SH-SY5Y (cell line): ENCODE data around the gene ITFG1.

ENCODE experiments used
- GATA2 ChIP-seq: IDR thresholded peaks from 2 replicates; pipeline ENCODE4 v1.6.1; 2011; ENCODE audit warnings: mild to moderate bottlenecking, low read depth, low read length
- GATA3 ChIP-seq: IDR thresholded peaks from 2 replicates; pipeline ENCODE4 v1.6.1; 2011; ENCODE audit warnings: low read depth, mild to moderate bottlenecking, low read length, moderate library complexity

Gene ITFG1

DNA sequence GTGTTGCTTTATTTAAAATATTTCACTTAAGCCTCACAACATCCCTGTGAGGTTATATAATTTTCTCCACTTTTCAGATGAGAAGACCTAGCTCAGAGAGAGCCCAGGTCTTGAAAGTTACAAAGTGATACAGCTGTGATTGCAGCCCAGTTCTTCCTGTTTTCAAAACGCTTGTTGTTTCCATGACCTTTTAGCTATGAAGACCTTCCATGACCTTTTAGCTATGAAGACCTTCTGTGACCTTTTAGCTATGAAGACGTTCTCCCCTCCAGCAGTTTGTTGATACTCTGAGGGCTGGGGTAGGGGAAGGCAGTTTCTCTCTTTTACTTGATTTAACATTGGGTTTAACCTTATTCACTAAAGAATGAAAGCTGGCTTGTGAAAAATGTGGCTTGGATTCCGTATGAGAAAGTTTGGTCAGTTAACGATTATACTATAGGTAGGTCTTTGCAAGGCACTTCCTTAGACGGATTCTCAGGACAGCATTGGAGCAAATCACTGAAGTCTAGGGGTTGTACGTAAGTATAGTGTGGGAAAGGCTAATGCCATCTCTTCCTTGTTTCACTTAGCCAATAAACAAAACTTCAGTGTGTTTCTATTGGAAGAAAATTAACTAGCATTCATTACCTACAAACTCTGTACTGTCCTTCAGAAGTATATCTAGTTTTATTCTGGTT is 21.0 kb upstream of the ITFG1 start:
- TF ChIP-seq GATA2 (no peak), GATA3 (no peak)

DNA sequence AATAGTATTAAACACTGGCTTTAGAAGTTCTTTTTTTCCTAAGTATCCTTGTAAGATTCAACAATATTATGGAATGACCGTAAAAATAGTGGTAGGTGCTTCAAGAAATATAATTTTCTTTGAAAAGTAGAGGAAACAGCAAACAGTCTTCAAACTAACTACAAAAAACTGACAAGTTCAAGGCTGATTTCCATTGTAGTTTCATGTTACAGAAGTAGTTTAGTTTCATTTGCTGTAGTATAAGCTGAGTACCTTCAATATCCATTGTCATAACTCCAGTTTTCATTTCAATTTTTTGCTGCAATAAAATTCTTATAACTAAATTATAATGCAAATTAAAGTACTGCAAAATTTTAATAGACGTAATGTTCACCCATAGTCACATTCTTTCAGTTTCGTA is 19.5 kb upstream of the ITFG1 start:
- TF ChIP-seq GATA2 = no peak
- TF ChIP-seq GATA3 = no peak

DNA sequence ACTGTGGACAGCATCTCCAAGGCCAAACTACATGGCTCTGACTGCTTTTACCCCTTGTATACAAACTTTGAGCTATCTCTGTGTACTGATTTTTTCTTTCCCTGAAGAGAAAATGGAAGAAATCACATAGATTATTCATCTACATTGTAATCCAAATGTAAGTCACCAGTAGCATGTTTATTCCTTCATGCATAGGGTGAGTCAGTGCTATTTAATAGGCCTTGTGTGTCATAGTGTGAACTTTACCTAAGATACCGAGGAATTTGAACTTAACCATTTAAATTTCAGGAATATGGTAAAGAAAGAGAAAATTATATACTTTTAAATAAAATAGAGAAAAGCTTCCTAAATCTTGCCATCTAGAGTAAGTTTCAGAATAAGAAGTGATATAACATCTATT is 16.8 kb upstream of the ITFG1 start:
- no peak for TF ChIP-seq GATA2
- TF ChIP-seq GATA3 = no peak

DNA sequence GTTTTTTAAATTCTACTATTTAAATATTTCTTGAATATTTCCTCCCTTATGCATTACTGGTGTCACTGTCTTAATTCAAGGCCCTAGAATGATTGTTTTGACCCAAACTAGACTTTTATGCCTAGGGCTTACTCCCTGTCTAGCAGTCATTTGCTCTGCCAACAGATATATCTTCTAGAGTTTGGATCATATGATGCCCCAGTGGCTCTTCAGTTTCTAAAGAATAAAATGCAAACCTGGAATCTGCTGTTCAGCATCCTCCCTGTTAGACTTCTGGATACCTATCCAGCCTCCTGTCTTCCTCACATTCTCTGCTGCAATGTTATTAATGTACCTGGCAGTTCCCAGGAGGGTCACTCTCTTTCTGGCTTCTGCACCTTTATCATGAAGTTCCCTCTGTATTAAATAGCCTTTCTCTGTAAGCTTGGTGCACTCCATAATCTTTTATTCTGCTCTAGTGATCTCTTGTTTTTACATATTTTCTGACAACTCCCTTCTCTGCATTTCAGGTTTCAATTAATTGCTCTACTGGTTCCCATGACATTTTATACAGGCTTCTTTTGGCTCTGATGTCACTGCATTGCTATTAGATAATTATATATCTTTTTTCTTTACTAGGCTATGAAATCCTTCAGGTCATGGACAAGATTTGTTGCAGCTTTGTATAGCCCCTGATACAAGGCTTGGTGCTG is 15.9 kb upstream of the ITFG1 start:
- TF ChIP-seq GATA3 (no peak), GATA2 (no peak)

DNA sequence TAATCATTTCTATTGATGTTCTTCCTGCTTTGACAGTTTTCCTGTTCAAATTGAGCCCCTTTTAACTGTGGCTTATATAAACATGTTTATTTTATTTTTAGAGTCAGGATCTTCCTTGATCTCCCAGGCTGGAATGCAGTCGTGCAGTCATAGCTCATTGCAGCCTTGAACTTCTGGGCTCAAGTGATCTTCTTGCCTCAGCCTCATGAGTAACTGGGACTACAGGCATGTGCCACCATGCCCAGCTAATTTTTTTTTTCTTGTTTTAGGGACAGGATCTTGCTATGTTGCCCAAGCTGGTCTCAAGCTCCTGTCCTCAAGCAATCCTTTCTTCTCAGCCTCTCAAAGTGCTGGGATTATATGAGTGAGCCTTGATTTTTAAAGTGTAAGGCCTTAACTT is 14.9 kb upstream of the ITFG1 start:
- TF ChIP-seq GATA2 (no peak), GATA3 (no peak)

DNA sequence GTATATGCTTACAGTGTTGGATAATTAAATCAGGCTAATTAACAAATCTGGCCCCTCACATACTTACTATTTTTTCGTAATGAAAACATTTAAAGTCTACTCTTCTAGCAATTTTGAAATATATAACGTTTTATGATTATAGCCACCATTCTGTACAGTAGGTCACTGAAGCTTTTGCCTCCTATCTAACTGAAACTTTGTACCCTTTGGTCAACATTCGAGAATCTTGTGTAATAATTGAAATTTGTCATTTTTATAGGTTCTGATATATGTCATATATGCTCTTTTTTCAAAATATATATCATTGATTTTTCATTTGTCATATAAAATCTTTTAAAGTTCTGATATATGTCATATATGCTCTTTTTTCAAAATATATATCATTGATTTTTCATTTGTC is 12.9 kb upstream of the ITFG1 start:
- TF ChIP-seq GATA2 (no peak), GATA3 (no peak)

DNA sequence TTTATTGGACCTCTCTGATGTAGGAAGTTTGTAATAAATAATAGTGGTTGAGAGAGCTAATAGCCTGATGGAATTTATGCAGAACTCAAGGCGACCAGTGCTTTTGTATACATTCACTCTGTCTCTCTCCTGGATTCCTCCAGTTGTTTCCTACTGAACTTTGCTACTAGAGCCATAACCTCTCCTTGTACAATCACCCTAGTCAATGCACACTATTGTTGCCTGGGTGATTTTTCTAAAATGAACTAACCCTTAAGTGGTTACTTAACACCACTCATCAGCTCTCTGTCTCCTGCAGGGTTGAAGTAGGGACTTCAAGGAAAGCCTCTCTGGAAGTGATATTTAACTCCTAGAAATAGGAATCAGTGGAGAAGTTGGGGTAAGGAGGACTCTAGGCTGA is 9.9 kb upstream of the ITFG1 start:
- TF ChIP-seq GATA3 (no peak), GATA2 (no peak)

DNA sequence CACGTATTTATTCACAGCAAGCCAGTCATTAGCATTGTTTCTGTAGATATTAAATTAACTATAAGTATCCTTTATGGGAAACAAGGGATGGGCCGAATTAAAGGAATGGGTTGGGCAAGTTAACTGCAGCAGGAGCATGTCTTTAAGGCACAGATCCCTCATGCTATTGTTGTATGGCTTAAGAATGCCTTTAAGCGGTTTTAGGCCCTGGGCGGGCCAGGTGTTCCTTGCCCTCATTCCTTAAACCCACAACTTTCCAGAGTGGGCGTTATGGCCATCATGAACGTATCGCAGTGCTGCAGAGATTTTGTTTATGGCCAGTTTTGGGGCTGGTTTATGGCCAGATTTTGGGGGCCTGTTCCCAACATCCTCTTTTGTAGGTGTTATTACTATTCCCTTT is 9.3 kb upstream of the ITFG1 start:
- TF ChIP-seq GATA2 (no peak), GATA3 (no peak)

DNA sequence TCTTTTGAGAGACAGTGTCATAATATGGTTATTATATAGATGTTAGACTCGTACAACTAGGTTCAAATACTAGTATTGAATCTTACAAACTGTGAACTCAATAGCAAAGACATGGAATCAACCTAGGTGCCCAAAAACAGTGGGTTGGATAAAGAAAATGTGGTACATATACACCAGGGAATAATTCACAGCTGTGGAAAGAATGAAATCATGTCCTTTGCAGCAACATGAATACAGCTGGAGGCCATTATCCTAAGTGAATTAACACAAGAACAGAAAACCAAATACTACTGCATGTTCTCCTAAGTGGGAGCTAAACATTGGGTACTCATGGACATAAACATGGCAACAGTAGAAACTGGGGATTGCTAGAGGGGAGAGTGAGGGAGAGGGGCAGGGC is 8.4 kb upstream of the ITFG1 start:
- TF ChIP-seq GATA2 = no peak
- TF ChIP-seq GATA3 = no peak

DNA sequence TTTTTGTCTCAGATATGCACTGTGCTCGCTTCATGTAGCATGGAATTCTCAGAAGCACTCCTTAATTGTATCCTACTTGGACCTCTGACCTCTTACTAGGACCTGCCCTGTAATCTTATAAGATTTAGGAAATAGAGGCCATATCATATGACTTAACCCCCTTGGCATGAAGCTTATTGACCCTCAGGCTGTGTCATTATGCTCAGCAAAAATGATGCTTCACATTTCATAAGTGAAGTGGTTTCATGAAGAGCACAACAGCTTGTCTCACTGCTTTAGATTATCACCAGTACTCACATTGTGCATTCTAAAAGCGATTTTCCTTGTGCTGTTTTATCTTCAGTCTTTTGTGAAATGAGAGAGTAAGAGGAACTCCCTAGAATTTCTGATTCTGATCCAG is 6.6 kb upstream of the ITFG1 start:
- TF ChIP-seq GATA2 = no peak
- TF ChIP-seq GATA3 = no peak

DNA sequence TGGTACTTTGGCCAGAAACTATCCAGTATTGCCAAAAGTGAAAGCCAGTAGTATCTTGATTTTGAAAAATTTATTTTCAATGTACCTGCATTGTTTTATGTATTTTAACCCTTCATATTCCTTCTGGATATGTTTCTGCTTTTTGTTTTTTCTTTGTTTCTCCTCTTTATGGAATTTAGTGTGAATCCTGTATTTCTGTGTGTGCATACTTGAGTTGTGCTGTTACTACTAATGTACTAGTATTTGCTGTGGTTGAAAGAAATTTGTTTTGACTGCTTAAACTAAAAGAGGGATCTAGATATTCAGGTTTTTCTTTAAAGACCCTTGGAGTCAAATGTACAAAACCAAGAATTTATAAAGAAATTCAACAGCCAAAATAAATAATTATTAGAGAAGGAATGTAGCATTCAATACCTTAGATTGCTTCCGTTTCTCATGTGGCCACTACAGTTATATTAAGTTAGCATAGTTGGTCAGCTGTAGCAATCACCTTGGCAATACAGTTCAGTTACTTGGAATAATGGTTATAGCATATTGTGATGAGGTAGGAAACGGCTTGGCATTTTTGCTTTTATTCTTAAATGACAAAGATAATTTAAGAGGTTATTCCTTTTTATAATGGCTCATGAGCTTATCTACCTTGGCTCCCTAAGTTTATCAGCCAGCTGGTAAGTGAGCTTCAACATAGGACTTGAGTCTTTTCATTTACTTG is 5.2 kb upstream of the ITFG1 start:
- no peak for TF ChIP-seq GATA3
- TF ChIP-seq GATA2 = no peak

DNA sequence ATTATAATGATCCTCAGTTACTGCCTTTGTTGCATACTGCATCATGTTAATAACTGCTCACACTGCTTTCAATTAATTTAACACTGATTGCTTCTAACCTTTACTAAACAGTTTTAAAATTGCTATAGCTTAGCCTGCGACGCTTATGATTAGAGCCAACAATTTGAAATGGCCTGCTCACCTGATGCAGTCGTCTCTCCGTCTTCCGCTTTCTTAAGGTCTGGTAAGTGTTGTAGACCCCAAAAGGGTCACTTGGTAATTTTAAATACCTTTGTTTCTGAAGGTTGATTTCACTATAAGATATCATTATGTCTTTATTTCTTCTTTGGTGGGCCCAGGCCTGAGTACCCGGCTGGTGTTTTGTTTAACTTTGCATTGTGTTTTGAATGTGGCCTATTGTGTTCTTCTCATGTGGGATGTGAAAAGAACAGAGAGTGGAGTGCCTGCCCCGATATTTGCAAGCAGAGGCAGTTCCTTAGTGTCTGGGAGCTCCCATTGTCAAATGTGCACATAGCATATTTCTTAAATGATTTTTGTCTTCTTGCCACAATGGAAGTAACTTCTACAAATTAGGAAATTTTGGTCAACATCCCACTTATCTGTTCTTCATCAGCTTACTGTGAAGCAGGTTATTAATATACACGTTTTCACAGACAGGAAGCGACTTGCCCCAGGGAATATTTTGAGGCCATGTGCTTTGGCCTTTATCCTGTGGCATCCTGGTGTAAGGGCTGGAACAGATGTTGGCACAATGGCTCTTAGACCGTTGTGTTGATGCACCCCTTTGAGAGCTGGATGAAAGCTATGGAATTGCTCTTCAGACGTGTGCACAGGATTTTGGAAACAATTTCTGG is 3.1 kb upstream of the ITFG1 start:
- TF ChIP-seq GATA3 (peak; percentile 58; the same call in 1 of the 2 replicates), GATA2 (peak; percentile 44; the same call in 1 of the 2 replicates)

DNA sequence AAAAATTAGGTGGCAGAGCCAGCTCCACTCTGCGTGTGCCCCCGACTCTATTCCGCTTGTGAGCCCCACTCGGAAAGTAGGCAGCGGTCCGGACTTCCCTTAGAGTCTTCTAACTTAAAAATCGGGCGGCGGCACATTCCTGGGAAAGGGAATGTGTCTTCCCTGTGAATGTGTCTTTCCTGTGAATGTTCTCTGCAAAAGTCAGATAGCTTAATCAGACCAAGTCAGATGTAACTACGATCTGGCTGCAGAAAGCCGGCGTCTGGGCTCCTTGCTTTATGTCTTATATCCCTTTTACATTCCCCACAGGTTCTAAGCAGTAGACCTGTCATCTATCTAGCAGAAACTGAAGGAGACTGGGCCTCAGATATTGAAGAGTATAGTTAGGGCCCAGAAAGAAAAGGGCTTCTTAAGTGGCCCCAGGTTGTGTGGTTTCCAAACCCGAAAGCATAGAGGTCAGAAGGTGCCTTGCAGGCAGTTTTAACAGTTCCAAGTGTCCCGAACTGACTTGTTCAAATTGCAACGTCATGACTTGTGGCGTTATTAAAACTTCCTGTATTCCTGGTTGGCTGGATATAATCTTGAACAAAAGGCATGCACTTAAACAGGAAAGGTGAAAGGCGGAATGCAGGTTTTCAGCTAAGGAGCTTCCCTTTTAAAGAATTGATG is 869 bp upstream of the ITFG1 start:
- TF ChIP-seq GATA3 (no peak), GATA2 (no peak)
